T-helper 1 cell (primary cell): ENCODE results near the gene GPAT2.
"Not testable (repeated sequence)": the region's sequence is repeated elsewhere in the genome, so short reads cannot be mapped to it uniquely, and the experiment has no call there.

ENCODE experiments used
- DNase-seq, 5 donors: peaks; one replicate each; pipeline ENCODE4 v3.0.0-alpha.2; 2012 to 2020

GPAT2 gene

DNA sequence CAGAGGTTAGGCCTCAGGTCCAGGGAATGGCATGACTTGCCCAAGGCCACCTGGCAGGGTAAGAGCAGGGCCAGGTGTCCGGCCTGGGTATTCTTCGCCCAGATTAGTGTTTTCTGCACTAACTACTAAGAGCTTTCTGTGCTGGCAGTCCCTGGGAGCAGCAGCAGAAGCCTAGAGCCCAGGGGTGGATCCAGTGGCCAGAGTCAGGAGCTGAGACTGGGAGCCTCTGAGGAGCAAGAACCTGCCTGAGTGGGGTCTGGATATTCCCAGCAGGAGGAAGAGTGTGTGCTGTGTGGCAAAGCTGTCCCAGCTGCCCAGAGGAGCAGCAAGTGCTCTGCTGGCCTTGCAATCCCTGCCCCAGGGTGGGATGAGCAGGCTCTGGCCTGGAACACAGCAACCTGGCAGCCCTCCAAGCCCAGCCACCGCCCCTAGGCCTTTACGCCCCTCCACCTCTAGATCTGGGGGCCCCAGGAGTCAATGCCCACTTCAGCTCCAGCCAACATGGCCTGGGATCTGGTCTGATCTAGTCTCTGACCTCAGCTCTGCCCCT is 30.7 kb upstream of the GPAT2 start:
- DNase-seq, result no peak

DNA sequence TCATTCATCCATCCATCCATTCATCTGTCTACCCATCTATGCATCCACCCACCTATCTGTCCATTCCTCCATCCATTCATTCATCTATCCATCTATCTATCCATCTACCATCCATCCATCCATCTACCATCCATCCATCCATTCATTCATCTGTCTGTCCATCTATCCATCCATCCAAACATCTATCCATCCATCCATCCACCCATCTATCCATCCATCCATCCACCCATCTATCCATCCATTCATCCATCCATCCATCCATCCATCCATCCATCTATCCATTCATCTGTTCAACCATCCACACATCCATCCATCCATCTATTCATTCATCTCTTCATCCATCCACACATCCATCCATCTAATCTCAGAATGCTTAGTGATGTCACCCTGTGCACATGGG is 30.0 kb upstream of the GPAT2 start:
- not testable (repeated sequence) for DNase-seq

GRCh38 chr2:96064047-96064675 is 29.4 kb upstream of the GPAT2 start:
- DNase-seq, result not testable (repeated sequence)

DNA sequence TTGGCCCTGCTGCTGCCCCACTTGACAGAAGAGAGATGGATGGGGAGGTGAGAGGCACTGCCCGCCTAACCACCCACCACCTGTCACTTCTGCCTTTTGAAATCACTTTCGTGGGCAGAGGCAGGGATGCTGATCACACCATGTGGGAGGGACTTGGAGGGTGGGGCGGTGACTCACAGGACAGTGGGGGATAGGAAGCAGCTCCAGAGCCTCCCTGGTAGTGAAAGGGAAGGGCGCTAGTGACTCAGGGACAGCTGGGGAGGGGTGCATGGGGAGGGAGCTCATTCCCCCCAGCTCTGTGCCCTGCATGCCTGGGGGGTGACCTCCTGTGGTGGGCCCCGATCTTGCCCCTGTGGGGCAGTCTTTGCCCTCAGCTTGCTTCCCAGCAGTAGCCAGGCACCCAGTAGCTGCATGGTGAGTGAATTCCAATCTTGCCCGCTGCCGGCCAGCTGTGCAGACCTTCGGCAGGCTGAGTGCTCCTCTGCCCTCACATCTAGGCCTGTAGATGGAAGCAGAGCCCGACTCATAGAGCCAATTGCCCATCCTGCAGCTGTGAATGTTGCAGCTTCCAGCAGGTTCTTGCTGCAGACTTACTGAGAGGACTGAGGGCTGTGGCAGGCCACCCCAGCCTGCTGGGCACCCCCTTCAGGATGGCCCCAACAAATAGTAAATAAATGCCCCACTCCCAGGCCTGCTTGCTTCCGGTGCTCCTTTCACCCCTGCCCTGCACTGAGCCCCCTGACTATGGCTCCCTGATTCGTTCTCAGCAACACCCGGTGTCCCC is 28.6 kb upstream of the GPAT2 start:
- DNase-seq, result not testable (repeated sequence)

GRCh38 chr2:96062483-96062882 is 27.8 kb upstream of the GPAT2 start:
- DNase-seq, result not testable (repeated sequence)

DNA sequence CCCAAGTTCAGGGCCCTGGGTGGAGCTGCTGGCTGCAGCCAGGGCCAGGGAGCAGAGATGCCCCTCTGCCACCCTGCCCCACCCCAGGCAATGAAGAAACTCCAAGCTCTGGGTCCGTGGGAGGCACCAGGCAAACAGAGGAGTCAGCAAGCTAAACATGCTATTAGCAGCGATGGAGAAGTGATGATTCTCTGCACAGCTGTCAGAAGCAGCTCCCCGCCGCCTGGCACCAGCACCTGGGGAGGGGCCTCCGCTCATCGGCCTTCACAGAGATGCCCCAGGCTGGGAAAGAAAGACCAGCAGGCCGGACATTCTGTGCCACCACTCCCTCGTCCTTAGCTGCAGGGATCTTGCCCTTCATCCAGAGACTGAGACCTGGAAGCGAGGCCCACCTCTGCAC is 27.2 kb upstream of the GPAT2 start:
- not testable (repeated sequence) for DNase-seq

GRCh38 chr2:96061197-96061817 is 26.6 kb upstream of the GPAT2 start:
- DNase-seq, result not testable (repeated sequence)

- DNase-seq, result not testable (repeated sequence)
Measured at GRCh38 chr2:96060325-96060724, 25.6 kb upstream of the GPAT2 start.

DNA sequence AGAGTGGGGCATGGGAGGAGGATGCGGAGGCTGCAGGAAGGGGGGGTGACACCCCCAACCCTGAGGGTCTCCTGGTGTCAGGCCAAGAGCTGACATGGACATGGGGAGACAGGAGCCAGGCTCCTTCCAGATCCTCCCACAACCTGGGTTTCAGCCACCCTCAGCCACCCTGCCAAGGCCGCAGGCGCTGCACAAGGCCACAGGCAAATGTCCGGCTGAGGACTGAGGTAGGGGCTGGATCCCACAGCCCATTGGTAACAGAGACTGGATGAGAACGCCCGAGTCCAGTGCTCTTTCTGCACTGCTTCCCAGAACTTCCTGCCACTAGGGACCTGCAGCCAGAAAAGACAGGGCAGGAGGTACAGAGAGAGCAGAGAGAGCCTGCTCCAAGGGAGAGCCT is 24.7 kb upstream of the GPAT2 start:
- DNase-seq, result not testable (repeated sequence)

- not testable (repeated sequence) for DNase-seq
Measured at GRCh38 chr2:96055830-96056229, 21.1 kb upstream of the GPAT2 start.

DNA sequence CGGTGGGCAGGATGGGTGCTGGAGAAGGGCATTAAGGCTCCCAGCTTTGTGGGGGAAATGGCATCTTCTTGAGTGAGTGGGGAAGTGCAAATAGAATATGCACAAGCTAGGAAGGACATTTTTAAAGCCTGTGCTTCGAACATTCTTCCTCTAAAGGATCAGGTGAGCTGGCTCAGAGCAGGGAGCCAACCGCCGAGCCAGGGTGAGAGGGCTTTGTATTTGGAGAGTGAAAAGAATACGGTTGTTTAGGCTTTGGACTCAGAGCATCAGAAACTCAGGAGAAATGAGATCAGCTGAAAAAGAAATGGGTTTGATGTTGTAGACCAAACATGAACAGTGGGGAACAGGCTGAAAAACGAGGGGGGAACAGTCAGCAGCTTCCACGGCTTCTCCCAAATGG is 19.8 kb upstream of the GPAT2 start:
- not testable (repeated sequence) for DNase-seq

DNA sequence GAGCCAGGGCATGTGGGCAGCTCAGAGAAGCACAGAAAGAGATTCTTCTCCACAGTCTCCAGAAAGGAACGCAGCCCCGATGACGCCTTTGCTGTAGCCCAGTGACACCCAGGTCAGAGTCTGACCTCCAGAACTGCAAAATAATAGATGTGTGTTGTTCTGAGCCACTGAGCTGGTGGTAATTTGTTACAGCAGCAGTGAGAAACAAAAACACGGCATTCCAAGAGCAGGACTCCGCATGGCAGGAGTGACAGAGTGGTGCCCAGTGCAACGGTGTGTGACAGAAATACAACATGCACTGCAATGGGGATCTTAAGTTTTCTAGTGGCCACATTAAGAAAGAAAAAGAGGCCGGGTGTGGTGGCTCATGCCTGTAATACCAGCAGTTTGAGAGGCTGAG is 18.7 kb upstream of the GPAT2 start:
- DNase-seq, result not testable (repeated sequence)

- DNase-seq, result not testable (repeated sequence)
Measured at GRCh38 chr2:96052632-96053031, 17.9 kb upstream of the GPAT2 start.

DNA sequence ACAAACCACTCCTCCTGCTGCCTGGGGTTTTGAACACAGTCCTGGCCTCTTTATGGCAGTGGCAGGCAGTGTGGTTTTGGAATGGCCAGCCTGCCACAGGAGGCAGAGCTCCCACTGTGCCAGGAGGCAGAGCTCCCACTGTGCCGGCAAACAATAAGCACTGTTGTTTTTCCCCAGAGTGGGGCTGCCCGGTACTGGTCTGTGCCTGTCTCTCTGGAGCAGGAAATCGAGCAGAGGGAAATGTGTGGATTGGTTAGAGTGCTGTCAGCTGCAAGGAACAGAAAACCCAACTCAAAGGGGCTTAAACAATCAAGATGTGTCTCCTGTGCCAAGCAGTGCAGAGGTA is 15.2 kb upstream of the GPAT2 start:
- not testable (repeated sequence) for DNase-seq

DNA sequence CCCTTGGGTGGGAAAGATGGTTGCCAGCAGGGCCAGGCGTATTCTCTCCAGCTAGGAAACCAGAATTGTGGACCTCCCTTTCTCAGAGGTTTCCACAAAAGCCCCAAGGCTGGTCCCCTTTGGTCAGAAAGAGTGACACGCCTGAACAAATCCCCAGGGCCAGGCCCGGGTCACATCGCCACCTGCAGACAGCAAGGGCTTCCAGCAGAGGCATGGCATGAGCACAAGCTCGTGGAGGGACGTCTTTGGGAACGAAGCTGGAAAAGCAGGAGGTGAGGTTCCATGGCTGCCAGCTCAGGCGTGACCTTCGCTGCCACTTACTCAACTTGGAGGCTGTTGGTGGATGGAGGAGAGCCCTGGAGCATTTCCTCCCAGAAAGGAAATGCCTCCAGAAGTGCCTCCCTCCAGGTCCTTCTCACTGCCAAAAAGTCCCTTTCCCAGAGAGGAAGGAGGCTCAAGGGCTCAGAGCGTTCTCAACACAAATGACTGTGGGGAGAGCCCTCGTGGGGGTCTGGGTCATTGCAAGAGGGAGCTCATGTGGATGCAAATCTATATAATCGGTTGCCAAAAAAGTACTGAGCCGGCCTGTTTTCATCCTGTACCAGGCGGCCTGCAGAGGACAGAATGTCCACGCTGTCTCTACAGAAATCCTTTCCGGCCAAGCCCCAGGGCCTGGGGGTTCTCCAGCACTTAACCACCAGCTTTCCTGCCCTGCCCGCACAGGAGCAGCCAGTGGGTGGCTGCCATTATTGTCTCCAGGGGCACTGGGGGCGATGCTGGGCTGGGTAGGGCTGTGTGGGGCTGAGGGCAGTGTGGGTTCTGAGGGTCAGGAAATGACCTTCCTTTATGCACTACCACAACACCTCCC is 14.6 kb upstream of the GPAT2 start:
- not testable (repeated sequence) for DNase-seq

DNA sequence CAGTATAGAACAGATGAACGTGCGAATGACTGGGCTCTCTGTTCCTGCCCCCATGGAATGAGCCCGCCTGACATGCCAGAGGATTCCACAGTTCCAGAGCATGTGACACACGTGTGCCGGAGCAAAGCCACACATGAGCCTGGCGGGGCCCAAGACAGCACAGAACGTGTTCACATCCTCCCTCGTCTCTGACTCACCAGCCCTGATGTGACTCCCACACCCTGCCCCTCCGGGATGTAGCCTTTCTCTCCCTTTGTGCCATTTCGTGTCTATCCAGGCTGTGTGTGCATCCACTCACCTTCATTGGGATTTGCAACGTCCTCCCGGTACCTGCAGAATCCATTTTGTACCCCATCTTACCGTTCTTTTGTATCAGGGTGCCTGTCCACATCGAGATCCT is 838 bp upstream of the GPAT2 start:
- not testable (repeated sequence) for DNase-seq

GRCh38 chr2:96033997-96034396 is 719 bp downstream of the GPAT2 start:
- DNase-seq, result not testable (repeated sequence)

GRCh38 chr2:96027725-96028325 is 6.9 kb downstream of the GPAT2 start:
- not testable (repeated sequence) for DNase-seq

GRCh38 chr2:96025755-96026154 is 9.0 kb downstream of the GPAT2 start:
- DNase-seq, result not testable (repeated sequence)

DNA sequence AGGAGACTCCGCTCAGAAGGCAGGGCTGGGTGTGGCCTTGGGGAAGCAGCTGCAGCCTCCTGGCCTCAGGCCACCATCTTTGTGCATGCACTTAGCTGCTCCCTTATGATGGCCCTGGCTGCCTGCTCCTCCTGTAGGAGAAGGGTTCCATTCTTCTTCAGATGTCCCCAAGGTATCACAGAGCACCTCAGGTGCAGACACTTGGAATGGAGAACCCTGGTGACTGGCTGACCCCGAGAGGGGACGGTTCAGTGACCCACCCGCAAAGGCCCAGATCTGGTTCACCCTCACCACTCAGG is 9.6 kb downstream of the GPAT2 start:
- DNase-seq, result no peak

- no peak for DNase-seq
Measured at GRCh38 chr2:96024336-96025193, 10.2 kb downstream of the GPAT2 start.
